Large intestine (tissue), 3 donors: Measurements from ENCODE around the gene B4GALT2. TPM values are rescaled to one million over a fixed set of nuclear protein-coding genes. Genes with fewer than 3 reads are reported as not detected.

Experiments
- DNase-seq, 2 donors: peaks; one replicate each; pipeline versions ENCODE4 v3.0.0 to v3.0.0-alpha.2; 2013
- H3K27ac ChIP-seq: one replicate; pipeline ENCODE4 v1.5.1; 2013; ENCODE audit warnings: low read length
- H3K27me3 ChIP-seq: 2 replicates; pipeline ENCODE4 v1.6.1; 2013; ENCODE audit warnings: low read length; ENCODE audit not compliant: control insufficient read depth, insufficient read depth
- H3K36me3 ChIP-seq: 2 replicates; pipeline ENCODE4 v1.6.1; 2013; ENCODE audit warnings: low read length; ENCODE audit not compliant: control insufficient read depth, insufficient read depth
- H3K4me1 ChIP-seq: one replicate; pipeline ENCODE4 v1.6.1; 2013; ENCODE audit warnings: low read length; ENCODE audit not compliant: control insufficient read depth, insufficient read depth
- H3K4me3 ChIP-seq: one replicate; pipeline ENCODE4 v1.5.1; 2013; ENCODE audit warnings: low read length
- H3K9me3 ChIP-seq: one replicate; pipeline ENCODE4 v1.6.1; 2013; ENCODE audit warnings: mild to moderate bottlenecking, low read depth, low read length, moderate library complexity; ENCODE audit not compliant: control insufficient read depth
- WGBS: methylation state at CpG from one replicate; pipeline ENCODE4 v1.1.5; 2013; ENCODE audit warnings: low lambda C conversion rate; ENCODE audit not compliant: insufficient coverage; 5-methylcytosine and 5-hydroxymethylcytosine counted together
- polyA plus RNA-seq: library from polyadenylated mRNA; unstranded; fragments of 120-200 nt; gene quantifications from one replicate; pipeline ENCODE4 v1.2.1, GENCODE V29; 2013

Gene B4GALT2
- polyA plus RNA-seq, 1 donor = 37.4 TPM

- Histone ChIP-seq H3K4me1 (no peaks in the 10 kb centered on the region), H3K36me3 (peaks cover 23% of the 10 kb centered on the region), H3K9me3 (no peaks in the 10 kb centered on the region), H3K27me3 (no peaks in the 10 kb centered on the region), H3K4me3 (peak within 1 kb of the TSS; percentile 90), H3K27ac (no peak within 1 kb of the TSS)
- DNase-seq = peak; percentile 96 to 97
- no CpG with 5 or more reads among the region's 47 CpGs for WGBS
Measured at GRCh38 chr1:43969746-43970466, 9.1 kb upstream of the B4GALT2 start, which contains the start of gene DPH2. TSS of gene DPH2 (plus strand) at chr1:43970010. CDS start at chr1:43970176, 166 bp downstream.

DNA sequence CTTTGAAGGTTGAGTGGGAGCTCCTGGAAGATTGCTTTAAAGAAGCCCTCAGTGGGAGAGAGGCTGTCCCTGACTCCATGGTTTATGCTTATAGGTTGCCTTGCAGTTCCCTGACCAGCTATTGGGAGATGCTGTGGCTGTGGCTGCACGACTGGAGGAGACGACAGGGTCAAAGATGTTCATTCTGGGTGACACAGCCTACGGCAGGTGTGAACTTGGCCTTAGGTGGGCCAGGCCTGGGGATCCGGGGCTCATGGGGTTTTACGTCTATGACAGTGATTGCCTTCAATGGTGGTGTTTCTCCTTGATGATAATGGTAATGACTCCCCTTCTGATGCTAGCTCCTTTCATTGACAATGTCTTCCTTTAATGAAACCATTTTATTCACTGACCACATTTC, 8.5 kb upstream of the B4GALT2 start:
- no CpG with 5 or more reads among the region's 5 CpGs for WGBS
- Histone ChIP-seq H3K4me1 (no peaks in the 10 kb centered on the region), H3K4me3 (peak overlapping the region; percentile 90), H3K9me3 (no peaks in the 10 kb centered on the region), H3K27ac (no peak overlapping the region), H3K27me3 (no peaks in the 10 kb centered on the region), H3K36me3 (peaks cover 23% of the 10 kb centered on the region)
- DNase-seq = no peak

DNA sequence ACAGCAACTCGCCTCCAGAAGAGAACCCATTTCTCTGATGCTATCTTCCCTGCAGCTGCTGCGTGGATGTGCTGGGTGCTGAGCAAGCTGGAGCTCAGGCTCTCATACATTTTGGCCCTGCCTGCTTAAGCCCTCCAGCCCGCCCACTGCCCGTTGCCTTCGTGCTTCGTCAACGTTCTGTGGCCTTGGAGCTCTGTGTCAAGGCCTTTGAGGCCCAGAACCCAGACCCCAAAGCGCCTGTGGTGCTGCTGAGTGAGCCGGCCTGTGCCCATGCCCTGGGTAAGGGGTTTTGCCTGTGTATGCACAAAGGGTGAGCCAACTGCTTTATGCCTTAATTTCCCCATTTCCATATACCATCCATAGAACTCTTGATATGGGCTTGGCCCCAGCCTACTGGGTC, 8.1 kb upstream of the B4GALT2 start:
- H3K4me3 ChIP-seq = no peak overlapping the region
- no CpG with 5 or more reads among the region's 9 CpGs for WGBS
- H3K4me1 ChIP-seq = peaks cover 4% of the 10 kb centered on the region
- H3K36me3 ChIP-seq = peaks cover 20% of the 10 kb centered on the region
- no peaks in the 10 kb centered on the region for H3K27me3 ChIP-seq
- H3K27ac ChIP-seq = no peak overlapping the region
- H3K9me3 ChIP-seq = no peaks in the 10 kb centered on the region
- no peak for DNase-seq

GRCh38 chr1:43971336-43971980, 7.6 kb upstream of the B4GALT2 start:
- no peaks in the 10 kb centered on the region for H3K9me3 ChIP-seq
- H3K36me3 ChIP-seq = peaks cover 21% of the 10 kb centered on the region
- no peak overlapping the region for H3K27ac ChIP-seq
- H3K4me1 ChIP-seq = peaks cover 9% of the 10 kb centered on the region
- H3K4me3 ChIP-seq = no peak overlapping the region
- no peaks in the 10 kb centered on the region for H3K27me3 ChIP-seq
- WGBS = no CpG with 5 or more reads among the region's 17 CpGs
- no peak for DNase-seq

- Histone ChIP-seq H3K27me3 (no peaks in the 10 kb centered on the region), H3K4me3 (peak overlapping the region; percentile 94), H3K36me3 (peaks cover 32% of the 10 kb centered on the region), H3K4me1 (peaks cover 29% of the 10 kb centered on the region), H3K27ac (peak overlapping the region; percentile 82), H3K9me3 (no peaks in the 10 kb centered on the region)
- 74% methylated on average over 3 of the region's 9 CpGs for whole genome bisulfite sequencing
- DNase-seq = no peak
Measured at GRCh38 chr1:43973981-43974442, 5.0 kb upstream of the B4GALT2 start.

DNA sequence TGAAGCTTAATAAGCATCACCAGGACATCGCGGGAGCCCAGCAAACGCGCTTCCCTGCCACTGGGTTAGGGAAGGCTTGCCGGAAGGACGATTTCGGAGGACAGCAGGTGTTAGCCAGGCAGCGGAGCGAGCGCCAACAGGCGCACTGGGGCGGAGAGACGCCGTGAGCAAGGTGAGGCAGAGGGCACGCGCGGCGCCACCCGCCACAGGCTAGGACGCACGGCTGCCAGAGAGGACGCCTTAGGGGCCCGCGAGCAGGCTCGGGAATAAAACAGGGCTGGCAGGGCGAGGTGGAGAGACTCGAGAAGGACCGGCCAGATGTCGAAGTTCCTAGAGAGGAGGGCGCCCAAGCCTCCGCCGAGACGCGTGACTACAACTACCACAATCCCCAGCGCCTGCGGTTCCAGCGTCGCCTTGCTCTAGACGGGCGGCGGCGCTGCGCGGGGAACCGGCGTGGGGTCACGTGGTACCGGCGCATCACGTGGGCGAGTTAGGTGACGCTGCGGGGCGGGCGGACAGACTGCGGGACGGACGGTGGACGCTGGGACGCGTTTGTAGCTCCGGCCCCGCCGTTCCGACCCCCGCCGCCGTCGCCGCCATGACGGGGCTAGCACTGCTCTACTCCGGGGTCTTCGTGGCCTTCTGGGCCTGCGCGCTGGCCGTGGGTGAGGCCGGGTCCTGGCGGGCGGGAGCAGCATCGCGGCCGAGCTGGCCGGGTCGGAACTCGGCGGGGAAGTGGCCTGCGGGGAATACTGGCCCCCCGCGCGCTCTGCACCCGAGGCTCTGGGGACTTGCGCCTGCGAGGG, 4.4 kb upstream of the B4GALT2 start, which contains the start of gene ATP6V0B:
Gene ATP6V0B, plus strand, starts transcription at position 518 of the 806 bp plus-strand sequence. Its CDS starts 81 bp downstream, at position 599.
- Histone ChIP-seq H3K27ac (peak within 1 kb of the TSS; percentile 82), H3K4me3 (peak within 1 kb of the TSS; percentile 94), H3K27me3 (no peaks in the 10 kb centered on the region), H3K9me3 (no peaks in the 10 kb centered on the region), H3K36me3 (peaks cover 32% of the 10 kb centered on the region), H3K4me1 (peaks cover 29% of the 10 kb centered on the region)
- peak; percentile 94 to 96 for DNase-seq
- WGBS = no CpG with 5 or more reads among the region's 93 CpGs

DNA sequence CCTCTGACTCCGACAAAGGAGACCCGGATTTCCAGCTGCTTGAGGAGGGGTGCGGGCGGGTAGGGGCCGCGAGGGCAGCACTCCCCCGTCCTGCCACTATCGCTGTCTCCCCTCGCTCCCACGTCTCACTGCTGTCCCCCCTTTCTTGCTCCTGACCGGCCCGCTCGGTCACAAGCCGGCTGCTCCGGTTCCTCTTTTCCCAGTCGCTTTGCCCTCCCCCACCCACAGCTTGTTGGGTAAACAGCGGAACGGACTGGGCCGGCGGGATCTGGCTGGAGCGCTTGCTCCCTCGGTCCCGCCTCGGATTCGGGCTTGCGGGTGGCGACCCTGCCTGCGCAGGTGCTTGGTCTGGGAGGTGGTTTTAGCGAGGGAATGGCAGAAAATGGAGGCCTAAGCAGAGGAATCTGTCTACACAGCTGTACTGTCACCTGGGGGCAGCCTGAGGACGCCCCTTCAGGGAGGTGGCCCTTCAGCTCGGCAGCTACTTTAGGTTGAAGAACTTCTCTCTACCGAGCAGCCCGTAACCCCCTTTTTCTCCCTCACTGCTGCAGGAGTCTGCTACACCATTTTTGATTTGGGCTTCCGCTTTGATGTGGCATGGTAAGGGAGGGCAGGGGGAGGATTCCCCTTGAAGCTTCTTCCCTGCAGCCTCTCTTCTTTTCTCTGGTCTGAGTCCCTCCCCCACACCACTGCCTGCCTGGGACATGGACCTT, 3.6 kb upstream of the B4GALT2 start:
- H3K4me1 ChIP-seq = peaks cover 35% of the 10 kb centered on the region

GRCh38 chr1:43976045-43976444, 3.0 kb upstream of the B4GALT2 start:
- Histone ChIP-seq H3K36me3 (peaks cover 32% of the 10 kb centered on the region), H3K4me3 (peak overlapping the region; percentile 94), H3K27ac (no peak overlapping the region), H3K27me3 (no peaks in the 10 kb centered on the region), H3K4me1 (peaks cover 40% of the 10 kb centered on the region), H3K9me3 (no peaks in the 10 kb centered on the region)
- DNase-seq = no peak
- WGBS = no CpG with 5 or more reads among the region's 4 CpGs

More for the DNA sequence above, 3.6 kb upstream of the B4GALT2 start:
- H3K27me3 ChIP-seq = no peaks in the 10 kb centered on the region
- peak overlapping the region; percentile 82 for H3K27ac ChIP-seq
- peaks cover 32% of the 10 kb centered on the region for H3K36me3 ChIP-seq
- no peaks in the 10 kb centered on the region for H3K9me3 ChIP-seq
- peak in 1 of 2 donors; percentile 64 for DNase-seq
- peak overlapping the region; percentile 94 for H3K4me3 ChIP-seq
- WGBS = no CpG with 5 or more reads among the region's 34 CpGs

- H3K4me3 ChIP-seq = no peak overlapping the region
Measured at GRCh38 chr1:43976890-43977289, 2.1 kb upstream of the B4GALT2 start.

More at GRCh38 chr1:43976890-43977289, 2.1 kb upstream of the B4GALT2 start:
- no peak for DNase-seq
- Histone ChIP-seq H3K36me3 (peaks cover 35% of the 10 kb centered on the region), H3K27me3 (no peaks in the 10 kb centered on the region), H3K4me1 (peaks cover 40% of the 10 kb centered on the region), H3K9me3 (no peaks in the 10 kb centered on the region), H3K27ac (no peak overlapping the region)
- WGBS = 100% methylated on average over 1 of the region's 8 CpGs
